NCI-H146 (cell line): ENCODE results near the gene PHTF1.
A peak's percentile ranks its signal among the peaks of the same experiment; 100 is the strongest.
"Not testable (repeated sequence)": the region's sequence is repeated elsewhere in the genome, so short reads cannot be mapped to it uniquely, and the experiment has no call there.

Experiments
- DNase-seq: peaks from one replicate; lab custom pipeline; 2025; lab: John Stamatoyannopoulos, UW

Gene PHTF1

GRCh38 chr1:113777561-113777960 lies 18.3 kb upstream of the PHTF1 start:
- no peak for DNase-seq

GRCh38 chr1:113770031-113770430 lies 10.7 kb upstream of the PHTF1 start:
- DNase-seq = no peak

- DNase-seq = no peak
Measured at GRCh38 chr1:113769601-113769970, 10.3 kb upstream of the PHTF1 start.

- DNase-seq = no peak
Measured at GRCh38 chr1:113768916-113769600, 9.8 kb upstream of the PHTF1 start.

GRCh38 chr1:113765306-113766230 lies 6.3 kb upstream of the PHTF1 start:
- DNase-seq = no peak

GRCh38 chr1:113763661-113764060 lies 4.4 kb upstream of the PHTF1 start:
- no peak for DNase-seq

GRCh38 chr1:113761937-113762336 lies 2.7 kb upstream of the PHTF1 start:
- no peak for DNase-seq

GRCh38 chr1:113760102-113761080 lies 1.1 kb upstream of the PHTF1 start:
- peak; percentile 28 for DNase-seq

GRCh38 chr1:113758631-113759332 lies 504 bp downstream of the PHTF1 start:
- DNase-seq = peak; percentile 88

- DNase-seq = no peak
Measured at GRCh38 chr1:113756461-113756860, 2.8 kb downstream of the PHTF1 start.

- not testable (repeated sequence) for DNase-seq
Measured at GRCh38 chr1:113753333-113753732, 6.0 kb downstream of the PHTF1 start.

- DNase-seq = no peak
Measured at GRCh38 chr1:113751516-113751915, 7.8 kb downstream of the PHTF1 start.

- no peak for DNase-seq
Measured at GRCh38 chr1:113751114-113751513, 8.2 kb downstream of the PHTF1 start.

GRCh38 chr1:113749402-113749801 lies 9.9 kb downstream of the PHTF1 start:
- no peak for DNase-seq

- no peak for DNase-seq
Measured at GRCh38 chr1:113747376-113747775, 11.9 kb downstream of the PHTF1 start.

- peak; percentile 95 for DNase-seq
Measured at GRCh38 chr1:113745425-113745824, 13.9 kb downstream of the PHTF1 start.

GRCh38 chr1:113744114-113744513 lies 15.2 kb downstream of the PHTF1 start:
- no peak for DNase-seq

GRCh38 chr1:113742515-113742914 lies 16.8 kb downstream of the PHTF1 start:
- DNase-seq = no peak

GRCh38 chr1:113734357-113735055 lies 24.8 kb downstream of the PHTF1 start:
- no peak for DNase-seq

- no peak for DNase-seq
Measured at GRCh38 chr1:113732802-113733201, 26.5 kb downstream of the PHTF1 start.

- DNase-seq = no peak
Measured at GRCh38 chr1:113721010-113721409, 38.3 kb downstream of the PHTF1 start.
